Liver (tissue), 9 donors: ENCODE measurements around the gene TMEM63B. TPM values are rescaled to one million over a fixed set of nuclear protein-coding genes. Genes with fewer than 3 reads are reported as not detected.
A peak's percentile ranks its signal among the peaks of the same experiment; 100 is the strongest.

Experiments used
- DNase-seq: peaks from one replicate; pipeline ENCODE4 v3.0.0-alpha.2; 2017; ENCODE audit warnings: low spot score
- H3K27ac ChIP-seq, 2 donors: one replicate each; pipeline ENCODE4 v1.7.0; 2013; ENCODE audit warnings: inconsistent platforms in 2 of 2, low read length in 2 of 2, control low read depth in 1 of 2, low read depth in 1 of 2, mild to moderate bottlenecking in 1 of 2
- H3K27me3 ChIP-seq, 4 donors: one replicate each; pipeline versions ENCODE4 v1.6.1 to v1.7.0; 2013; ENCODE audit warnings: low read length in 3 of 4, inconsistent platforms in 1 of 4, mild to moderate bottlenecking in 1 of 4, moderate library complexity in 1 of 4; ENCODE audit not compliant: control insufficient read depth in 4 of 4, insufficient read depth in 4 of 4
- H3K36me3 ChIP-seq, 4 donors: one replicate each; pipeline versions ENCODE4 v1.6.1 to v1.7.0; 2013; ENCODE audit warnings: low read length in 3 of 4, mild to moderate bottlenecking in 3 of 4, low read depth in 1 of 4, moderate library complexity in 1 of 4; ENCODE audit not compliant: control insufficient read depth in 4 of 4, insufficient read depth in 3 of 4
- H3K4me1 ChIP-seq, 4 donors: one replicate each; pipeline versions ENCODE4 v1.6.1 to v1.7.0; 2013; ENCODE audit warnings: low read length in 3 of 4, mild to moderate bottlenecking in 3 of 4, moderate library complexity in 1 of 4; ENCODE audit not compliant: control insufficient read depth in 4 of 4, insufficient read depth in 4 of 4
- H3K4me3 ChIP-seq, 3 donors: one replicate each; pipeline versions ENCODE4 v1.6.1 to v1.7.0; 2013; ENCODE audit warnings: low read length in 3 of 3, control low read depth in 1 of 3, low read depth in 1 of 3, mild to moderate bottlenecking in 1 of 3
- H3K9ac ChIP-seq, 2 donors: one replicate each; pipeline ENCODE4 v1.7.0; 2013; ENCODE audit warnings: low read length in 2 of 2, mild to moderate bottlenecking in 2 of 2, moderate library complexity in 2 of 2, control low read depth in 1 of 2, low read depth in 1 of 2
- H3K9me3 ChIP-seq, 4 donors: one replicate each; pipeline versions ENCODE4 v1.6.1 to v1.7.0; 2013; ENCODE audit warnings: low read length in 3 of 4; ENCODE audit not compliant: control insufficient read depth in 4 of 4
- EGR1 ChIP-seq, 2 donors: IDR thresholded peaks; 2 replicates each; pipeline ENCODE4 v1.6.1; 2016 to 2018; ENCODE audit warnings: antibody characterized with exemption in 2 of 2, low read depth in 2 of 2
- FOXA2 ChIP-seq: IDR thresholded peaks from 2 replicates; pipeline ENCODE4 v1.6.1; 2016; ENCODE audit warnings: antibody characterized with exemption
- GABPA ChIP-seq, 2 donors: IDR thresholded peaks in 1 of 2; conservative IDR thresholded peaks in 1 of 2; 2 replicates each; pipeline ENCODE4 v1.6.1; 2016; ENCODE audit warnings: antibody characterized with exemption in 2 of 2, mild to moderate bottlenecking in 1 of 2, moderate library complexity in 1 of 2
- HNF4A ChIP-seq, 2 donors: conservative IDR thresholded peaks; 2 replicates each; pipeline ENCODE4 v1.6.1; 2016; ENCODE audit warnings: antibody characterized with exemption in 2 of 2, mild to moderate bottlenecking in 2 of 2
- HNF4G ChIP-seq: IDR thresholded peaks from 2 replicates; pipeline ENCODE4 v1.6.1; 2016; ENCODE audit warnings: antibody characterized with exemption
- JUND ChIP-seq, 2 donors: IDR thresholded peaks; 2 replicates each; pipeline ENCODE4 v1.6.1; 2016; ENCODE audit warnings: antibody characterized with exemption in 2 of 2
- NR2F2 ChIP-seq: IDR thresholded peaks from 2 replicates; pipeline ENCODE4 v1.6.1; 2016; ENCODE audit warnings: antibody characterized with exemption
- RAD21 ChIP-seq, 2 donors: IDR thresholded peaks; 2 replicates each; pipeline ENCODE4 v1.6.1; 2016; ENCODE audit warnings: antibody characterized with exemption in 2 of 2, mild to moderate bottlenecking in 2 of 2
- RXRA ChIP-seq, 2 donors: IDR thresholded peaks; 2 replicates each; pipeline ENCODE4 v1.6.1; 2017 to 2018; ENCODE audit warnings: antibody characterized with exemption in 2 of 2, mild to moderate bottlenecking in 1 of 2
- SP1 ChIP-seq: IDR thresholded peaks from 2 replicates; pipeline ENCODE4 v1.6.1; 2018; ENCODE audit warnings: antibody characterized with exemption, mild to moderate bottlenecking
- TAF1 ChIP-seq: conservative IDR thresholded peaks from 2 replicates; pipeline ENCODE4 v1.6.1; 2016; ENCODE audit warnings: antibody characterized with exemption, mild to moderate bottlenecking
- YY1 ChIP-seq: IDR thresholded peaks from 2 replicates; pipeline ENCODE4 v1.6.1; 2016; ENCODE audit warnings: antibody characterized with exemption, mild to moderate bottlenecking
- WGBS: extraction: QIAGEN DNeasy Blood & Tissue Kit; methylation state at CpG from one replicate; pipeline ENCODE4 v1.1.7; 2013; 5-methylcytosine and 5-hydroxymethylcytosine counted together
- polyA plus RNA-seq, 2 donors: library from polyadenylated mRNA; stranded (reverse) in 1 of 2; unstranded in 1 of 2; fragments of 200-250 nt in 1 of 2; fragments of >200 nt in 1 of 2; fragmentation: Nextera tagmentation in 1 of 2; extraction: Ambion mirVana in 1 of 2; gene quantifications; one replicate each; pipeline versions ENCODE4 v1.2.1 to v1.2.3, GENCODE V29; 2013 to 2015
- total RNA-seq, 2 donors: library from RNA; depleted of rRNA; stranded (reverse); fragments of >200 nt; gene quantifications; one replicate each; pipeline ENCODE4 v1.2.3, GENCODE V29; 2014
- TF ChIP-seq, protein P1 (sequence below): IDR thresholded peaks from 2 replicates; pipeline ENCODE4 v1.6.1; 2016; ENCODE audit warnings: antibody characterized with exemption
- TF ChIP-seq, protein P2 (sequence below): fragments of 150-350 bp; IDR thresholded peaks from 2 replicates; pipeline ENCODE4 v1.5.1; 2017; ENCODE audit warnings: improper control_type of control experiment, low read depth, low read length; ENCODE audit not compliant: missing input control
- TF ChIP-seq, protein P3 (sequence below): IDR thresholded peaks from 2 replicates; pipeline ENCODE4 v1.6.1; 2016; ENCODE audit warnings: antibody characterized with exemption
- TF ChIP-seq, protein P4 (sequence below): IDR thresholded peaks from 2 replicates; pipeline ENCODE4 v1.6.1; 2016; ENCODE audit warnings: antibody characterized with exemption
- TF ChIP-seq, protein P5 (sequence below): IDR thresholded peaks from 2 replicates; pipeline ENCODE4 v1.6.1; 2016; ENCODE audit warnings: antibody characterized with exemption, mild to moderate bottlenecking
- donor health status: healthy.
- donor health status: healthy.
- donor health status: healthy.
- donor health status: healthy.
- donor health status: healthy.

The TMEM63B gene
- total and polyA plus RNA-seq, 4 donors = 9.6 to 64.9 (median 37.6) TPM

DNA sequence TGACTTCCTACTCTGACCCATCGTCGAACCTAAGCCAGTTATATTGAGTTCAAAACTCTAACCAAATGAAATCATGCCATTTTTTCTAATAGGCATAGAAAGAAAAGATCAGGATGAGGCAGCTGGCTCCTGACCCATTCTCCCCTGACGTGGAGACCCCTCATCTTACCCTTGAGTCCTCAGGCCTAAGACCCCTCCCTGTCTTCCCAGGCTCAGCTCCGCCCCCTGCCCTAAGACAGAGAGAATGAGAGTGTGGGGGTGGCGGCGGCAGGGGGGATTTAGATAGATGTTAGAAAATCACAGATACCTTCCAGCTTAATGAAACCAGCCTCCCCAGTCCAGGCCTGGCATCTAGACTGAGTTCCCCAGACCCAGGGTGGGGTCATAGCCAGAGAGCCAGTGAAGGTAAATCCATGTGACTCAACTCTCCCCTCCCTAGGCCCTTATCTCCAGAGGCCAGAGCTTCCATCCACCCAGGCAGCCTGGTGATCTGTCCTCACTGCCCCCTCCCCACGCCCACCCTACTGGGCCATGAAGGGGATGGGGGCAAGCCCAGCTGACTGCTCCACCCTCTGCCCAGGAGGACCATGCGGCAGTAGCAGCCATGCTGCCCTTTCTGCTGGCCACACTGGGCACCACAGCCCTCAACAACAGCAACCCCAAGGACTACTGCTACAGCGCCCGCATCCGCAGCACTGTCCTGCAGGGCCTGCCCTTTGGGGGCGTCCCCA, 6.8 kb downstream of the TMEM63B start:
- Histone ChIP-seq H3K9me3 (no peaks in the 10 kb centered on the region), H3K27ac (no peak overlapping the region), H3K9ac (no peak overlapping the region), H3K27me3 (no peaks in the 10 kb centered on the region), H3K4me1 (peaks cover 0 to 9% (median 2%) of the 10 kb centered on the region in 4 donors), H3K36me3 (peaks cover 0 to 25% (median 11%) of the 10 kb centered on the region in 4 donors), H3K4me3 (no peak overlapping the region)
- WGBS = 92% methylated on average over 12 of the region's 12 CpGs
- DNase-seq = peak; percentile 75
- TF ChIP-seq HNF4A (conservative IDR thresholded peaks at IDR 0.05) (no peak), RAD21 (IDR thresholded peaks at IDR 0.05) (no peak), SP1 (no peak), EGR1 (IDR thresholded peaks at IDR 0.05; ENCODE audit: low read depth in 2 of 2) (no peak), GABPA (IDR thresholded peaks at IDR 0.05 in 1 of 2, conservative IDR thresholded peaks at IDR 0.05 in 1 of 2) (no peak), NR2F2 (no peak), YY1 (no peak), RXRA (IDR thresholded peaks at IDR 0.05) (no peak), FOXA2 (no peak), TAF1 (no peak), HNF4G (no peak), JUND (IDR thresholded peaks at IDR 0.05) (no peak)
- TF ChIP-seq, protein P1, sequence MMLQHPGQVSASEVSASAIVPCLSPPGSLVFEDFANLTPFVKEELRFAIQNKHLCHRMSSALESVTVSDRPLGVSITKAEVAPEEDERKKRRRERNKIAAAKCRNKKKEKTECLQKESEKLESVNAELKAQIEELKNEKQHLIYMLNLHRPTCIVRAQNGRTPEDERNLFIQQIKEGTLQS = no peak
- TF ChIP-seq, protein P2, sequence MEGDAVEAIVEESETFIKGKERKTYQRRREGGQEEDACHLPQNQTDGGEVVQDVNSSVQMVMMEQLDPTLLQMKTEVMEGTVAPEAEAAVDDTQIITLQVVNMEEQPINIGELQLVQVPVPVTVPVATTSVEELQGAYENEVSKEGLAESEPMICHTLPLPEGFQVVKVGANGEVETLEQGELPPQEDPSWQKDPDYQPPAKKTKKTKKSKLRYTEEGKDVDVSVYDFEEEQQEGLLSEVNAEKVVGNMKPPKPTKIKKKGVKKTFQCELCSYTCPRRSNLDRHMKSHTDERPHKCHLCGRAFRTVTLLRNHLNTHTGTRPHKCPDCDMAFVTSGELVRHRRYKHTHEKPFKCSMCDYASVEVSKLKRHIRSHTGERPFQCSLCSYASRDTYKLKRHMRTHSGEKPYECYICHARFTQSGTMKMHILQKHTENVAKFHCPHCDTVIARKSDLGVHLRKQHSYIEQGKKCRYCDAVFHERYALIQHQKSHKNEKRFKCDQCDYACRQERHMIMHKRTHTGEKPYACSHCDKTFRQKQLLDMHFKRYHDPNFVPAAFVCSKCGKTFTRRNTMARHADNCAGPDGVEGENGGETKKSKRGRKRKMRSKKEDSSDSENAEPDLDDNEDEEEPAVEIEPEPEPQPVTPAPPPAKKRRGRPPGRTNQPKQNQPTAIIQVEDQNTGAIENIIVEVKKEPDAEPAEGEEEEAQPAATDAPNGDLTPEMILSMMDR = no peak
- TF ChIP-seq, protein P3, sequence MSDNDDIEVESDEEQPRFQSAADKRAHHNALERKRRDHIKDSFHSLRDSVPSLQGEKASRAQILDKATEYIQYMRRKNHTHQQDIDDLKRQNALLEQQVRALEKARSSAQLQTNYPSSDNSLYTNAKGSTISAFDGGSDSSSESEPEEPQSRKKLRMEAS = no peak
- TF ChIP-seq, protein P4, sequence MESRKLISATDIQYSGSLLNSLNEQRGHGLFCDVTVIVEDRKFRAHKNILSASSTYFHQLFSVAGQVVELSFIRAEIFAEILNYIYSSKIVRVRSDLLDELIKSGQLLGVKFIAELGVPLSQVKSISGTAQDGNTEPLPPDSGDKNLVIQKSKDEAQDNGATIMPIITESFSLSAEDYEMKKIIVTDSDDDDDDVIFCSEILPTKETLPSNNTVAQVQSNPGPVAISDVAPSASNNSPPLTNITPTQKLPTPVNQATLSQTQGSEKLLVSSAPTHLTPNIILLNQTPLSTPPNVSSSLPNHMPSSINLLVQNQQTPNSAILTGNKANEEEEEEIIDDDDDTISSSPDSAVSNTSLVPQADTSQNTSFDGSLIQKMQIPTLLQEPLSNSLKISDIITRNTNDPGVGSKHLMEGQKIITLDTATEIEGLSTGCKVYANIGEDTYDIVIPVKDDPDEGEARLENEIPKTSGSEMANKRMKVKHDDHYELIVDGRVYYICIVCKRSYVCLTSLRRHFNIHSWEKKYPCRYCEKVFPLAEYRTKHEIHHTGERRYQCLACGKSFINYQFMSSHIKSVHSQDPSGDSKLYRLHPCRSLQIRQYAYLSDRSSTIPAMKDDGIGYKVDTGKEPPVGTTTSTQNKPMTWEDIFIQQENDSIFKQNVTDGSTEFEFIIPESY = no peak

DNA sequence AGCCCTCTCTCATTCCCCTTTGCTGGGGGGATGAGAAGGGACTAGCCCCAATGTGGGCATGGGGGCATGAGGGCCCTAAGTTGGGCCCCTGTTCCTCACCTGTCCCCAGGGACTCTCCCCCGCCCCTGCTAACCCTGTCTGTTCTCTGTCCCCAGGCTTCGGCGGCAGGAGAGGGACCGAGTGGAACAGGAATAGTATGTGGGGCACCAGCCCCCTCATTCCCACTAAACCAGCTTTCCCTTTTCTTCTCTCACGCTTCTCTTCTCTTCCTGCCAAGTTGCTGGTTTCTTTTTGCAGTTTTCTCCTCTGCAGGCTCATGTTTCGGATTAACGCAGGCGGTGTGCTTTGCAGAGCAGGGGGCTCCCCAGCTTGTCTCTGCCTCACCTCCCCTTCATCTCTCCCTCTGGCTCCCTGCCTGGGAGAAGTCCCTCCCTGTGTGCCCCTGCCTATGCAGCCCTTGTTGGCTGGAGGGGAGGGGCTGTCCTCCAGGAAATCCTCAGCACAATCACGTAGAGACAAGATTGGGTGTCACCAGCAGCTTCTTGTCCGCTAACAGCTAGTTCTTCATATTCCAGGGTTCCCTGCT, 7.9 kb downstream of the TMEM63B start:
- no peak overlapping the region for H3K9ac ChIP-seq
- 95% methylated on average over 10 of the region's 10 CpGs for whole genome bisulfite sequencing
- H3K4me1 ChIP-seq = no peaks in the 10 kb centered on the region
- H3K4me3 ChIP-seq = no peak overlapping the region
- H3K27ac ChIP-seq = no peak overlapping the region
- no peaks in the 10 kb centered on the region for H3K9me3 ChIP-seq
- H3K27me3 ChIP-seq = no peaks in the 10 kb centered on the region
- H3K36me3 ChIP-seq = peaks cover 0 to 35% (median 21%) of the 10 kb centered on the region in 4 donors
- no peak for DNase-seq
- TF ChIP-seq, protein P5, sequence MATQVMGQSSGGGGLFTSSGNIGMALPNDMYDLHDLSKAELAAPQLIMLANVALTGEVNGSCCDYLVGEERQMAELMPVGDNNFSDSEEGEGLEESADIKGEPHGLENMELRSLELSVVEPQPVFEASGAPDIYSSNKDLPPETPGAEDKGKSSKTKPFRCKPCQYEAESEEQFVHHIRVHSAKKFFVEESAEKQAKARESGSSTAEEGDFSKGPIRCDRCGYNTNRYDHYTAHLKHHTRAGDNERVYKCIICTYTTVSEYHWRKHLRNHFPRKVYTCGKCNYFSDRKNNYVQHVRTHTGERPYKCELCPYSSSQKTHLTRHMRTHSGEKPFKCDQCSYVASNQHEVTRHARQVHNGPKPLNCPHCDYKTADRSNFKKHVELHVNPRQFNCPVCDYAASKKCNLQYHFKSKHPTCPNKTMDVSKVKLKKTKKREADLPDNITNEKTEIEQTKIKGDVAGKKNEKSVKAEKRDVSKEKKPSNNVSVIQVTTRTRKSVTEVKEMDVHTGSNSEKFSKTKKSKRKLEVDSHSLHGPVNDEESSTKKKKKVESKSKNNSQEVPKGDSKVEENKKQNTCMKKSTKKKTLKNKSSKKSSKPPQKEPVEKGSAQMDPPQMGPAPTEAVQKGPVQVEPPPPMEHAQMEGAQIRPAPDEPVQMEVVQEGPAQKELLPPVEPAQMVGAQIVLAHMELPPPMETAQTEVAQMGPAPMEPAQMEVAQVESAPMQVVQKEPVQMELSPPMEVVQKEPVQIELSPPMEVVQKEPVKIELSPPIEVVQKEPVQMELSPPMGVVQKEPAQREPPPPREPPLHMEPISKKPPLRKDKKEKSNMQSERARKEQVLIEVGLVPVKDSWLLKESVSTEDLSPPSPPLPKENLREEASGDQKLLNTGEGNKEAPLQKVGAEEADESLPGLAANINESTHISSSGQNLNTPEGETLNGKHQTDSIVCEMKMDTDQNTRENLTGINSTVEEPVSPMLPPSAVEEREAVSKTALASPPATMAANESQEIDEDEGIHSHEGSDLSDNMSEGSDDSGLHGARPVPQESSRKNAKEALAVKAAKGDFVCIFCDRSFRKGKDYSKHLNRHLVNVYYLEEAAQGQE = no peak
- TF ChIP-seq HNF4G (no peak), RXRA (IDR thresholded peaks at IDR 0.05) (no peak), FOXA2 (no peak), TAF1 (no peak), EGR1 (IDR thresholded peaks at IDR 0.05; ENCODE audit: low read depth in 2 of 2) (no peak), JUND (IDR thresholded peaks at IDR 0.05) (no peak), GABPA (IDR thresholded peaks at IDR 0.05 in 1 of 2, conservative IDR thresholded peaks at IDR 0.05 in 1 of 2) (no peak)
- TF ChIP-seq, protein P2 = no peak
- TF ChIP-seq, protein P4 = no peak
